ENCODE results near the gene TERT.

- TF ChIP-seq CTCF (IDR thresholded peaks at IDR 0.05; ENCODE audit: insufficient read depth, low read length, poor library complexity, severe bottlenecking) (no peak), EZH2phosphoT487 (conservative IDR thresholded peaks at IDR 0.05; ENCODE audit: low read length) (no peak)
Measured at GRCh38 chr5:1208221-1208742, 86.6 kb downstream of the TERT start.
